Mucosa of stomach (tissue), 1 donor: Measurements from ENCODE around the gene TPPP.
"Not testable (repeated sequence)": the region's sequence is repeated elsewhere in the genome, so short reads cannot be mapped to it uniquely, and the experiment has no call there.

Experiments used
- H3K27me3 ChIP-seq: one replicate; pipeline ENCODE4 v1.7.0; 2013; ENCODE audit warnings: mild to moderate bottlenecking, low read length; ENCODE audit not compliant: control insufficient read depth, insufficient read depth
- H3K36me3 ChIP-seq: one replicate; pipeline ENCODE4 v1.7.0; 2013; ENCODE audit warnings: low read length; ENCODE audit not compliant: control insufficient read depth, insufficient read depth
- H3K4me1 ChIP-seq: one replicate; pipeline ENCODE4 v1.7.0; 2013; ENCODE audit warnings: mild to moderate bottlenecking, low read length; ENCODE audit not compliant: control insufficient read depth, insufficient read depth
- H3K4me3 ChIP-seq: one replicate; pipeline ENCODE4 v1.7.0; 2013; ENCODE audit warnings: low read length
- H3K9ac ChIP-seq: one replicate; pipeline ENCODE4 v1.7.0; 2013; ENCODE audit warnings: mild to moderate bottlenecking, low read length, moderate library complexity
- H3K9me3 ChIP-seq: one replicate; pipeline ENCODE4 v1.7.0; 2013; ENCODE audit warnings: mild to moderate bottlenecking, low read length, moderate library complexity; ENCODE audit not compliant: control insufficient read depth
- donor health status: Pancreatic carcinoma.

TPPP gene

DNA sequence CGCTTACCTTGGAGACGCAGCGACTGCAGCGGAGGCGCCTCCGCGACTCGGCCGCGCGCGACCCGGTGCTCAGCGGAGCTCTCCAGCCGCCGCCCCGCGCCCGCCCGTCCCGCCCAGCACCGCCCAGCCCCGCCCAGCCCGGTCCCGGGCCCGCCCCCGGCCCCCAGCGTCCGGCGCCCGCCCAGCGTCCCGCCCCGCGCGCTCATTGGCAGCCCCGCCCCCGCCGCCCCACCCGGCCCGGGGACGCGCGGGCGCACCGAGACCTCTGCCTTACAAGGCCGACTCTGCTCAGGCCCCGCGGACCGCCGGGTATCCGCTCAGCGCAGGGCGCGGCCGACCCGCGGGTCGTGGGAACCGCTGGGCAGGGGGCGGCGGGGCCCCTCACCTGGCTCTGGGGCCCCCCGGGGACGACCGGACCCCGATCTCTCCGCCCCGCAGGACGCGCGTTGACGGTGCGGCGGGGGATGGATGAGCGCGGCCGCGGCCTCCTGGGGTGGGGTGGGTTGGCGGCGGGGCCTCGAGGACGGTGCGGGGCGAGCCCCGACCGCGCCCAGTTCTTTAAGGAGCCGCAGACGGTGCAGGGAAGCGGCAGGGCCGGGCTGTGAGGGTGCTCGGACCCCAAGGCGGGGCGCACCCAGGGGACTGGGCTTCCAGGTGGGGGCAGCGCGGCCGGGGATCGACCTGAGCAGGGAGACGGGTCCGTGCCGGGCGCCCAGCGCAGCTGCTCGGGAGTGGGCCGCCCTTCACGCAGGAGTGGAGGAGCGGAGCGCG, at the start of gene TPPP:
Gene TPPP, minus strand, starts transcription at position 82 of the 771 bp plus-strand sequence. CDS start 15,292 bp downstream, outside the sequence.
- H3K4me1 ChIP-seq, H3K36me3 ChIP-seq, H3K4me3 ChIP-seq, H3K27me3 ChIP-seq, H3K9me3 ChIP-seq: not testable (repeated sequence)
- H3K9ac ChIP-seq, result peak within 1 kb of the TSS; percentile 65

DNA sequence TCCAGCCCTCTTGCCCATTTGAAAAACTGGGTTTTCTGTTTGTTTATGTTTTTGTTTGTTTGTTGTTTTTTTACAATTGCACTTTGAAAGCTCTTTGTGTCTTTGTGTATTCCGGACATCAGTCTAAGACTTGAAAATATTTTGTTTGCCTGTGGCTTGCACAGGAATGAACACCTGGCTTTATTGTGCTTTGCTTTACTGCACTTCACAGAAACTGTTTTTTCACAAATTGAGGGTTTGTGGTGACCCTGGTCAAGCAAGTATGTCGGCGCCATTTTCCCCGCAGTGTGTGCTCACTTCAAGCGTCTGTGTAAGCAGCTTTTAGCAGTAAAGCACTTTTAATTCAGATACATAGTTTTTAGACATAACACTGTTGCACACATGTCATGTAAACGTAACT, 49.1 kb upstream of the TPPP start:
- H3K4me1 ChIP-seq, H3K9me3 ChIP-seq, H3K9ac ChIP-seq, H3K27me3 ChIP-seq, H3K36me3 ChIP-seq, H3K4me3 ChIP-seq: not testable (repeated sequence)

DNA sequence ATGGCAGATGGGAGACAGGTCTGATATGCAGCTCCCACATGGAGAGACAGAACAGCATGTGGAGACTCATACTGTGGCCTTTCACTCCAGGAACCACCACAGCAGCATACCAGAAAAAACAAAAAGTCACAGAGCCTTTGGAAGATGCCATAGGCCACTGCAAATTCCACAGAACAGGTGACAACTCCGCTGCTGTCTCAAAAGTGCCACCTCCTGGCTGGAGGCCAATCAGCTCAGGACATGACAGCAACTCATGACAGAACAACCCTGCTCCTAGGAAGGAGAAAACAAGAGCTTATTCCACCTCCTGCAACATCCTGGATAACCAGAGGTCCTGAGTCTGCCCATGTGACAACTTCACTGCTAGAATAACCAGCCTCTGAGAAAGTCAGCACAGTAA, 41.0 kb upstream of the TPPP start:
- H3K27me3 ChIP-seq, H3K4me3 ChIP-seq, H3K4me1 ChIP-seq, H3K36me3 ChIP-seq, H3K9me3 ChIP-seq, H3K9ac ChIP-seq: not testable (repeated sequence)

DNA sequence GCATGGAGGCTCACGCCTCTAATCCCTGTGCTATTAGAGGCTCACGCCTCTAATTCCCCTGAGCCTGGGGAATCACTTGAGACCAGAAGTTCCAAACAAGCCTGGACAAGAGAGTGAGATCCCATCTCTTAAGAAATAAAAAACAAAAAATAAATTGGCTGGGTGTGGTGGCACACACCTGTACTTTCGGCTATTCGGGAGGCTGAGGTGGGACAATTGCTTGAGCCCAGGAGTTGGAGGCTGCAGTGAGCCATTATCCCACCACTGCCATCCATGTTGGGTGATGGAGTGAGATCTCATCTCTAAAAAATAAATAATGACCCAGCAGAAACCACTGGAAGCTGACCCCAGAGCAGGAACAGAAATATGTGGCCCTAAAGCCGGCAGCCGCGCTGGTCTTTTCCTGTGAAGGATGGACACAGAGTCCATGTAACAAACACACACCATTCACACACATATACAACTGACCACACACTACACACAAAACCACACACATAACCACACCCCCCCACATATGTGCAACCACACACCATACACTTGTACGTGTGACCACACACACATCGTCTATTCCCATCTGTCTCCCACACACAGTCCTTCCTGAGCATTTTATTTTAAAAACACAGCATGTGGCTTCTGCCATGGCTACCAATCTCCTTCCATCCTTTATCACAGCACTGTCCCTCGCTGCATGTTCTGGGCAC, 39.8 kb upstream of the TPPP start:
- not testable (repeated sequence) for H3K27me3 ChIP-seq, H3K36me3 ChIP-seq, H3K9me3 ChIP-seq, H3K4me1 ChIP-seq, H3K9ac ChIP-seq, H3K4me3 ChIP-seq

DNA sequence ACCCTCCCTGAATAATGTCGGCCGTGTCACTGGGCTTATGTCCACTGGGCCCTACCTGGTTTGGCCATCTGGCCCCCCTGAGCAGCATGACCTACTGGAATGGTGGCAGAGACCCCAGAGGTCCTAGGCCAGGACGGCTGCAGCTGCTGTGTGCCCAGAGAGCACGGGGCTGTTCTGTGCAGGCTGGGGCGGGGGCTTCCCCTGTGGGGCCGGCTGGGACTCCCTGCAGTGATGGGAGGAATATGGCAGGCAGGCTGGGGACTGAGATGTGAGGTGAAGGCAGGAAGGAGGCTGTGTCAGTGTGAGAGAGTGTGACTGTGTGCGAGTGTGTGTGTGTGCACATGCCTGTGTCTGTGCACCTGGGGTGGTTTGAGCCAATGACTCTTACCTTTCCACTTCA, 36.1 kb upstream of the TPPP start:
- H3K4me3 ChIP-seq, H3K9ac ChIP-seq, H3K9me3 ChIP-seq, H3K36me3 ChIP-seq, H3K4me1 ChIP-seq, H3K27me3 ChIP-seq: not testable (repeated sequence)

DNA sequence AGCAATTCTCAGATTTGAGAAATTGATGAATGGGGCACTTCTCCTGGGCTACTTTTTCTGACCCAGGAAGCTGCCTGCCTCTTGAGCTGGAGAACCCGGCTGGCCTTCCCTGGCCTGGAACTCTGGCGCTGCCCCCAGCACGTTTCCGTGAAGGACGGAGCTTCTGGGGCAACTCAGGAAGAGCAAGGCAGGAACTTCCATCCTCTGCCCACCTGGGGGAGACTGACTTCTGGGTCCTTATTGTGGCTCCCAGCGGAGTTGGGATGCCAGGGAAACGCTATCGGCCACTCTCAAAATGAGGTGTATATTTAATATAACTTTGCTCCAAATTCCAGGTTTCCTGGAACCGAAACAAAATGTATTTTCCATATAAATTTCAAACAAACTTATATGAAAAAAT, 33.9 kb upstream of the TPPP start:
- H3K27me3 ChIP-seq, H3K9ac ChIP-seq, H3K9me3 ChIP-seq, H3K4me1 ChIP-seq, H3K36me3 ChIP-seq, H3K4me3 ChIP-seq: not testable (repeated sequence)

DNA sequence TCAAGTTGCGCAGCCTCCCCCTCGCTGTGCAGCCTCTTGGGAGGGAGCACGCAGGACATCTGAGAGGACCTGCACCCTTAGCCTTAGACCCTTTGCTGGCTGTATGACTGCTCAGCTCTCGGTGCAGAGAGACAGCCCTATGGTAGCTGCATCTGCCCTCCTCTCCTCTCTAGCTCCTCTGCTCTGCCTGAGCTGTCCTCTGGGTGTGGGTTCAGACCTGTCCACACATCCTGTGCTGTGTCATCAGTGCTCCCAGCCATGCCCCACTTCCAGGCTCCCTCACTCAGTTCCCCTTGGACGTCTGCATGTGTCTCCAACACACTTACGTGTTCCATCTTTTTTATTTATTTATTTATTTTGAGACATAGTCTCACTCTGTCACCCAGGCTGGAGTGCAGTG, 30.7 kb upstream of the TPPP start:
- H3K4me1 ChIP-seq, H3K36me3 ChIP-seq, H3K9me3 ChIP-seq, H3K27me3 ChIP-seq, H3K9ac ChIP-seq, H3K4me3 ChIP-seq: not testable (repeated sequence)

DNA sequence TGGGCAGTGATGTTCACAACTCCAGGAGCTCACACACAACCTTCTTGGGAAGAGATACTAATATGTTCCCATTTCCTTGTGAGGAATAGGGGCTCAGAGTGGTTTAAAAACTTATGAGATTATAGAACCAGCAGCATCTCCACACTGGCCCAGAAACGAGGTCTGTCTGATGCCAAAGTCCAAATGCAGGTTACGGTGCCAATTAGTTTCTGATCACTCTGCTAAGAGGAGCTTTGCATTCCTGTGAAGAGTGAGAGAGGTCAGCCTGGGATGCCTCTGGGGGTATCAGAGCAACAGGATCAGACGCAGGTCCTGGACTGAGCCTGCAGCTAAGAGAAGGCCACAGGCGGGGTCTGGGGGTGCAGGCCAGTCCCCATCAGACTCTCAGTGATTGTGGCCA, 30.2 kb upstream of the TPPP start:
- H3K9ac ChIP-seq, H3K4me1 ChIP-seq, H3K36me3 ChIP-seq, H3K9me3 ChIP-seq, H3K27me3 ChIP-seq, H3K4me3 ChIP-seq: not testable (repeated sequence)

DNA sequence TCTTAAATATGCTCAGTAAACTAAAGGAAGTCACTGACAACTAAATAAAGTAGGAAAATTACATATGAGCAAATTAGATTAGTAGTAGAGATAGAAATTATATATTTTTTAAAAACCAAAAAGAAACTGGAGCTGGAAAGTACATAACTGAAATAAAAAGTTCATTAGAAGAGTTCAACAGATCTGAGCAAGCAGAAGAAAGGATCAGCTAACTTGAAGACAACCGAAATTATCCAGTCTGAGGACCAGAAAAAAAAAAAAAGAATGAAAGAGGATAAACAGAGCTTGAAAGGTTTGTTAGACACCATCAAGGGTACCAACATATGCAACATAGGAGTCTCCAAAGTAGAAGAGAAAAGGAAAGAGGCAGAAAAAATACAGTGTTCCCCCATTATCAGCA, 26.2 kb upstream of the TPPP start:
- not testable (repeated sequence) for H3K9ac ChIP-seq, H3K36me3 ChIP-seq, H3K4me3 ChIP-seq, H3K9me3 ChIP-seq, H3K27me3 ChIP-seq, H3K4me1 ChIP-seq

DNA sequence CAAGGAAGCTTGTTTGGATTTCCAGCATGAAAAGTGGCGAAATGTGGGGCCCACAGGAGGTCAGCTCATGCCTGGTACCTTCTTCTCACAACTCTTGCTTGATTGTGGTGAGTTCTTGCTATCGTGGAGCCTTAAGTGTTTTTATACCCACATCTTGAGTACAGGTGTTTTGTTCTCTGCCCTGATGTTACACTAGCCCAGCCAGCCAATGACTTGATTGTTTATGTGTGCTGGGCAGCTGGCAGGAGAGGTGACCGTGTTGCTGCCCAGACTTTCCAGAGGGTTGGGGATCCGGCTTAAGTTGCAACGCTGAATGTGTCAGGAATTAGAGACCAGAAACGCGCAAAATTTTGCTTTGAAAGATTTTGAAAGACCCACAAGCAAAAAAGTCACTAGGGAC, 24.0 kb upstream of the TPPP start:
- H3K9me3 ChIP-seq, result no peaks in the 10 kb centered on the region
- H3K9ac ChIP-seq, result no peak overlapping the region
- no peak overlapping the region for H3K4me3 ChIP-seq
- no peaks in the 10 kb centered on the region for H3K27me3 ChIP-seq
- no peaks in the 10 kb centered on the region for H3K36me3 ChIP-seq
- H3K4me1 ChIP-seq, result peaks cover 6% of the 10 kb centered on the region

DNA sequence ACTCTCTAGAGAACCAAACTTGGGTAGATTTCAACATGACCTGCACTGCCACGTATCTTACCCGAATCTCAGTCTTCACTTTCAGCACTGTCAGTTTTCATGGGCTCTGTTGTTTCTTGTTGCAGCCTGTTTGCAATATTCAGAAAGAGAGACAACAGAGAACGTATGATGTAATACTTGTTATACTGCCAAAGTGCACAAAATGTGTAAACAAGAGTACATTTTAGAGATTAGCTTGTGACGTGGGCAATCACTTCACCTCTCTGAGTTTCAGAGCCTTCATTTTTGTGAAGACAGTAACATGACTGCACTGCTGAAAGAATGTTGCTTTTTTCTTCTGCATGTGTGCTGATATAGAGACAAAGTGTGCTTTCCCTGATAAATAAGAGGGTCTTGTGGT, 23.6 kb upstream of the TPPP start:
- not testable (repeated sequence) for H3K27me3 ChIP-seq, H3K4me3 ChIP-seq, H3K9ac ChIP-seq

DNA sequence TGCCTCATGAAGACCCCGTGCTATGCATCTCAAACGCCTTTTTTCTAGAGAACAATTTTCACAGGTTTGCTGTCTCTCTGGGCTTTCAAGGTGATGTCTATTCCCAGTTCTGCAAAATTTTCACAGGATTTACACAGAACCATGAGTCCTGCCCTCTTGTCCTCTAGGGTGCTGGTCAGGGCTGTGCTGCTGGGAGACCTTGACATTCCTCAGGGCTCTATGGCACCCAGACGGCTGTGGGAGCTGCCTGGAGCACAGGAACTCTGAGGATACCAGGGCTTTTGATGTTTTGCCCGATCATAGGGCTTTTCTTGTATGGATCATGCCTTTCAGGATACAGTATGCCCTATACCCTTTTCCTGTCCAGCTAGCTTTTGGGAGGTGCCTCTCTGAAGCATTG, 22.5 kb upstream of the TPPP start:
- H3K4me1 ChIP-seq, H3K9me3 ChIP-seq, H3K27me3 ChIP-seq, H3K4me3 ChIP-seq, H3K36me3 ChIP-seq, H3K9ac ChIP-seq: not testable (repeated sequence)

More for the DNA sequence above, 23.6 kb upstream of the TPPP start:
- not testable (repeated sequence) for H3K36me3 ChIP-seq, H3K9me3 ChIP-seq, H3K4me1 ChIP-seq
